HG03342 (cell line): ENCODE measurements around the gene LARP1.
"Not testable (repeated sequence)": the region's sequence is repeated elsewhere in the genome, so short reads cannot be mapped to it uniquely, and the experiment has no call there.

Experiments used
- ATAC-seq: cut with Tn5 transposase; IDR thresholded peaks from one replicate; pipeline ENCODE4 v1.9.1; 2021; ENCODE audit warnings: mild to moderate bottlenecking, moderate library complexity; ENCODE audit not compliant: unreplicated experiment

Gene LARP1

DNA sequence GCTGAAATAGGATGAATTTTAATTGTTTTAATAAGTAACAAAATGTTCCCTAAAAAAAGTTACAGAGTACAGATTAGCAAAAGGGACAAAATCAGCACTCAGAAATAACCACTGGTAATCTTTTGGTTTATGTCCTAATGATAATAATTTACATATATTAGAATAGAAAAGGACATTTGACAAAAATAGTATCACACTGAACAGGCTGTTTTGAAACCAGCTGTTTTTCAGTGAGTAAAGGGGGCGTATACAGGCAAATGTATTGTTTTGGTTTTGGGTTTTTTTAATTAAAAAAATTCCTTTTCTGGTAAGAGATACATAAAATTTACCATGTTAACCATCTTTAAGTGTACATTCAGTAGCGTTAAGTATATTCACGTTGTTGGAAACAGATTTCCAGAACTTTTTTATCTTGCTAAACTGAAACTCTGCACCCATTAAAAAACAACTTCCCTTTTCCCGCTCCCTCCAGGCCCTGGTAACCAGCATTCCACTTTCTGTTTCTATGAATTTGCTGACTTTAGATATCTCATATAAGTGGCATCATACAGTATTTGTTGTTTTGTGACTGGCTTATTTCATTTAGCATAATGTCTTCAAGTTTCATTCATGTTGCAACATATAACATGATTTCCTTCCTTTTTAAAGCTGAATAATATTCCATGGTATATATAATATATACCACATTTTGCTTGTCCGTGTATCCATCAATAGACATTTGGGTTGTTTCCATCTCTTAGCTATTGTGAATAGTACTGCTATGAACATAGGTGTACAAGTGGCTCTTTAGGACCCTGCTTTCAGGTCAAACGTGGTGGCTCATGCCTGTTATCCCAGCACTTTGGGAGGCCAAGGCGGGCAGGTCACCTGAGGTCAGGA, 20.6 kb upstream of the LARP1 start:
- ATAC-seq, result no peak

DNA sequence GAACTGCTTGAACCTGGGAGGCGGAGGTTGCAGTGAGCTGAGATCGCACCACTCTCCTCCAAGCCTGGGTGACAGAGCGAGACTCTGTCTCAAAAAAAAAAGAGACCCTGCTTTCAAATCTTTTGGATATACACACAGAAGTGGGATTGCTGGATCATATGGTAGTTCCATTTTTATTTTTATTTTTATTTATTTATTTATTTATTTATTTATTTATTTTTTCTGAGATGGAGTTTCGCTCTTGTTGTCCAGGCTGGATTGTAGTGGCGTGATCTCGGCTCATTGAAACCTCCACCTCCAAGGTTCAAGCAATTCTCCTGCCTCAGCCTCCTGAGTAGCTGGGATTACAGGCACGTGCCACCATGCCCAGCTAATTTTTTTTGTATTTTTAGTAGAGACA, 19.8 kb upstream of the LARP1 start:
- ATAC-seq, result not testable (repeated sequence)

DNA sequence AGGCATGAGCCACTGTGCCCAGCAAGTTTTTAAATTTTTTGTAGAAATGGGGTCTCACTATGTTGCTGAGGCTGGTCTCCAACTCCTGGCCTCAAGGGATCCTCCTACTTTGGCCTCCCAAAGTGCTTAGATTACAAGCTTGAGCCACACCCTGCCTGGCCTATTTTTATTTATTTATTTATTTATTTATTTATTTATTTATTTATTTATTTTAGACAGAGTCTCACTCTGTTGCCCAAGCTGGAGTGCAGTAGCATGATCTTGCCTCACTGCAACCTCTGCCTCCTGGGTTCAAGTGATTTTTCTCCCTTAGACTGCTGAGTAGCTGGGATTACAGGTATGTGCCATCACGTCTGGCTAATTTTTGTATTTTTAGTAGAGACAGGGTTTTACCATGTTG, 18.8 kb upstream of the LARP1 start:
- ATAC-seq, result not testable (repeated sequence)

DNA sequence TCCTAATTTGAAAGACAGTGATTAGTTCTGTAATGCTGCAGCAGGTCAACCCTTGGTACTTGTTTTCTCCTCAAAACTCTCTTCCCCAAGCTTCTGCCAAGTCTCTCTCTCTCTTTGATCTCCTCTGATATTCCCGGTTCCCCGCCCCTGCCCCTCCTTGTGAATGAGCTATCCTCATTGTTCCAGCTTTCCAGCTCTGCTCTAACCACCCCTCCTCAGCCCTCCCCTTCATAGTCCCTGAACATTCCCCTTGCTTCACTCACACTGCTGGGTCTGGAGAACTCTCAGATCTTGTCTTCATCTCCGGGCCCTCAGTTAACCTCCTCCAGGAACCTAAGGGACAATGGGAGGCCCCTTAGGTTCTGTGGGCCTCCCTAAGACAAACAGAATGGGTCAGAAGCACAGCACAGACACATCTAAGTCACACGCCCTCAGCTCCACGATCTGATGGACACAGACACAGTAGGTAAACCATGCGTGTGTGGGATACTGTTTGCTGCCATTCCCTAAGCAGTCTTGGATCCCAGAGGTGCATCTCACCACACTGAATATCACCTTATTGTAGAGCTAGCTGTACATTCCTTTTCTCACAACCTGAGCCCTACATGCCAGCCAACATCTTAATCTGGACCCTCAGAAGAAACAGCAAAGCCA, 17.4 kb upstream of the LARP1 start:
- ATAC-seq, result no peak

DNA sequence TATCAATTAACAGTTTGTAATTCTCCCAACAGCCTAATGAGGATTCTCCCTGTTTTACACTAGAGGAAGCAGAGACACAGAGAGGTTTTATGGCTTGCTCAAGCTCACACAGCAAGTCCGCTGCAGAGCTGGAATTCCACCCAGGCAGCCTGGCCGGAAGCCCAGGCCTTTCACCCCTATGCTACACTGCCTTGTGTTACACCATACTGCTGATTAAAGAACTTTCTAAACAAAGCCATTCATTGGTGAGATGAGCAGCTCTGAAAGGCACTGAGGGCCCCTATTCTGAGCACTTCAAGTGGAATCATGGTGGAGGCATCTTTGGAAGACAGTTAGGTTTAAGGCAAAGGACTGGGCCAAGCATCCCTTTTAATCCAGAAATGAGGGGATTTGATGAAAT, 14.7 kb upstream of the LARP1 start:
- no peak for ATAC-seq

DNA sequence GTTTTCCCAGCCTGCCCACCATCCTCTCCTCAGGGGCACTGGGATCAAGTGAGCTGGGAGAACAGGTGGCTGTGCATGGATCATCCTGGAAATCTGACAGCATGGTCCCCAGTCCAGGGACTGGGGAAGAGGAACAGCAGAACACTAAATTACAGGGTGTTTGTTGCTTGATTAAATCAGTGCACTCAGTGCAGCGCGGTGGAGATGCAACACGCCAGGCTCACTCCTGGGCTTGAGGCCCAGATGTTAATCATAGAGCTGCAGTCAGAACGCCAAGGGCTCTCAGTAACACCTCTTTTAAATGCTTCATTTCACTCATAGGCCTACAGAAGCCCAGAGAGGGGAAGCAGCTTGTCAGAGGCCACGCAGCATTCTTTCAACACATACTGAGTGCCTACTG, 14.2 kb upstream of the LARP1 start:
- ATAC-seq, result no peak

DNA sequence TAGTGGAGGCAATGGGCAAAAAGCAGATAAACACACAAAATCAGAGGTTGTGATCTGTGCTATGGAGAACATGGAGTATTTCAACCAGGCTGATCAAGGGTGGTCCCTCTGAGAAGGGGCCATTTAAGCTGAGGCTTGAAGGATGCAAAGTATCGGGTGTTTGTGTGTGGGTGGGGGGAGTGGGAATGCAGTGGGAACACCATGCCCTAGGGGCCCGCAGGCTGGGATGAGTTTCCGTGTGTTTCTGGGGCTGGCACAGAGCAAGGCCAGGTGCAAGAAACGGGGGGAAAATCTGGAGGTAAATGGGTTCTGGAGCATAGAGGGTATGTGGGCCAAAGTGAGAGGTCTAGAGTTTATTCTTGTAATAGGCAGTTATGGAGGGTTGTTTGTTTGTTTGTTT, 13.8 kb upstream of the LARP1 start:
- no peak for ATAC-seq

DNA sequence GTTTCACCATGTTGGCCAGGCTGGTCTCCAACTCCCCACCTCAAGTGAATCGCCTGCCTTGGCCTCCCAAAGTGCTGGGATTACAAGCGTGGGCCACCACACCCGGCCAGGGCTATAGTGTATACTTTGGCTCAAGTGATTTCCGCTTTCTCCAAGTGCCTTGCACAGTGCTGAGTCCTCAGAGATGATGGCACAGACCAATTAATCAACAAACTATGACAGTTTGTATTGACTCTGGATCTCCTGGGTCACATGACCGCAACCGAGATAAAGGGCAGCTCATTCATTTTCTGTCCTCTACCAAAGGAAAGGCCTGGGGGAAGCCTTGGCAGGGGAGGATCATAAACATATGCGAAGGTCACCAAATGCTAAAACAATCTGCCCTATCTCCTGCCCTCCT, 11.4 kb upstream of the LARP1 start:
- ATAC-seq, result no peak

DNA sequence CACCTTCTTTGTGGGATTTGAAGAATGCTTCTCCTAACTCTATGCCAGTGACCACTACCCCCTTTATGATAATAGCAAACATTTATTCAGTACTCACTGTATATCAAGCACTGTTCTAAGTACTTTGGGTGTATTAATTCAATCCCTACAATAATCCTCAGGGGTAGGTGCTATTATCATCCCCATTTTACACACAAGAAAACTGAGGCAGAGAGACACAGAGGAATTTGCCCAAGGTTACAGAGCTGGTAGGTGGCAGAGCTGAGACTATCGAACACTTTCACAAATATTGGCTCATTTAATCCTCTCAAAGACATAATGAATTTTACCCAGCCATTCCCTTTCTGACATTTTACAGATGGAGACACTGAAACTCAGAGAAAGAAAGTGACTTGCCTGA, 9.8 kb upstream of the LARP1 start:
- no peak for ATAC-seq

DNA sequence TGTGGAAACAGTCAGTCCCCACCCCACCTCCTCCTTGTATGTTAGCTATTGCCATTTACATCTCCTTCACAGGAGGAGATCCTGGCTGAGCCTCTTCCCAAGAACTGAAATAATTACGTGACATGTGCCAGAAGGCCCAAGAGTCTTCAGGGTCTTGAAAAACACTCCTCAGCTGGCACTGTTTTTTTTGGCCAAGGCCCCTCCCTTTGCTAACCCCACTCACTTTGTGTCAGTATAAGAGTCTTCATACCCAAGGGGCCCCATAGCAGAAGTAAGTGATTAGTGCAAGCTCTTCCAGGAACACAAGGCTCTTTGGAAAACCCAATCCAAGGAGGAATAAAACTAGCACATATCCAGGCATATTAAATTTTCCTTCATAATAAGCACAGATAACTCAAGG, 5.7 kb upstream of the LARP1 start:
- no peak for ATAC-seq

DNA sequence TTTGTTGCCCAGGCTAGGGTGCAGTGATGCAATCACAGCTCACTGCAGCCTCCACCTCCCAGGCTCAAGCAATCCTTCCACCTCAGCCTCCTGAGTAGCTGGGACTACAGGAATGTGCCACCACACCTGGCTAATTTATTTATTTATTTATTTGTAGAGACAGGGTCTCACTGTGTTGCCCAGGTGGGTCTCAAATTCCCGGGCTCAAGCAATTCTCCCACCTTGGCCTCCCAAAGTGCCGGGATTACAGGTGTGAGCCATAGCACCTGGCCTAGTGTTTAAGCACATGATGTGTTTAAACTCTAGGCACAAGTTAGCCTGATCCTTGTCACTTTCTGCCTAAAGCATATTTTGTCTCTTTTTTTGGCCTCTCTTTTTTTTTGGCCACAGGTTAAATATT, 4.5 kb upstream of the LARP1 start:
- ATAC-seq, result not testable (repeated sequence)

DNA sequence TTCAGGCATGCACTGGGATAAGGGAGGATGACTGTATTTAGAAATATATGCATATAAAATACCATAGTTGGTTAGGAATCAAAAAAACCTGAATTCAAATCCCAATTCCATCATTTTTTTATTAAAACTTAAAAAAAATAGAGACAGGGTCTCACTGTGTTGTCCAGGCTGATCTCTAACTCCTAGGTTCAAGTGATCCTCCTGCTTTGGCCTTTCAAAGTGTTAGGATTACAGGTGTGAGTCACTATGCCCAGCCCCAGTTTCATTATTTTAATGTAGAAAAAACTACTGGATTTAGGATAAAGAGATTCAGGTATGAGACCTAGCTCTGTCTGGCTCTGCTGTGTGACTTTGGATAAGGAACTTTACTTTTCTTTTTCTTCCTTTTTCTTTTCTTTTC, 3.3 kb upstream of the LARP1 start:
- no peak for ATAC-seq

DNA sequence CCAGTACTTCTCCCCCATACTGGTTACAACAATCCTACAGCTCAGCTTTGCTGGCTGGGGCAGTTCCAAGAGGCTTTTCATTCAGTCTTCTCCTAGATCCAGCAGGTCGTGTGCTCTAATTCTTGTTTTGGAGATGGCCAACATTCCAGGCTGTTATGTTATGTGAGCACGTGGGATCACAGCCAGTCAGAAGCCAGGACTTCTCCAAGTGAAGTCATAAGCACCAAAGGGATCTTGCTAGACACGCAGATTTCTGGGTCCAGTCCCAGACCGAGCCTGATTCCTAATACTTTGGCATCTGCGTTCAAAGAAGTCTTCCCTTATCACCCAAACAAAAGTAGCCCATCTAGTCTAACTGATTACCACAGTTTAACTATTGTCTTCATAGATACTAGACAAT, 1.4 kb upstream of the LARP1 start:
- ATAC-seq, result no peak

DNA sequence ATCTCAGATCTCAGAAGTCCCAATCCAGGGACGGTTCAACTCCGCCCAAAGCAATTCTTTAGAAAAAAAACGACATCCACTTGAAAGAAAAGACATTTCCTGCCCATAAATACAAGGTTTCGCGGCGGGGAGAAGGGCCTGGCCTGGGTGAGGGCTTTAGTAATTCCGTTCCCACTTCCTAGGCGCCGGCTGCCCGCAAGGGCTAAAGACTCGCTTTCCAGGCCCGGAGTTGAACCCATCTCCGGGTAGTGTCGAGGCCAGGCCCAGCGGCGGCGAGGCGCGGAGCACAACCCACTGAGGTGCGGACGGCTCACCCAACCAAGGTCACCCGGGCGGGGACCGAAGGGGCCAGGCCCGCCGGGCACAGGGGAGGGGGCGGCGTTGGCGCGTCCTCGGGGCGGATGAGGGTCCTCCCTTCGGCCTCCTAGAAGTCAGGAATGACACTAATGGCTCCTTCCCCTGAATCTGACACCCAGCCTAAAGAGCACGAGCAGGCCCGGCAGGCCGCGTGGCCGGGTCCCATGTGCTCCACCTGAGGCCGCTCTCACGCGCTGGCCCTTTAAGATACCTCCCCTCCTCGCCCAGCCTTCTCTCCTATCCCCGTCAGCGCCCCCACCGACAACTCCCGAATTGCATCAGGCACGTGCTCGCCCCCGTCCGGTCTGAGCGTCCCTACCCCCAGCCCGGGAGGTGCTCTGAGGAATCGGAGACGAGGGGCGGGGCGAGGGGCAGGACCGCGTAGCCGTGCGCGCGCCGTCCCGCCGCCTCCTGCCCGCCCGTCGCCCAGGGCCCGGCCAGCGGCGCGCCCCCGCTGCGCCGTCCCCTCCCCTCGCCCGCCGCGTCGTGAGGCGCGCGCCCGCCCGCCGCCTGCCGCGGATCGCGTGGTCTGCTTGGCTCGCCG, 467 bp upstream of the LARP1 start:
- peak; percentile 92 for ATAC-seq

DNA sequence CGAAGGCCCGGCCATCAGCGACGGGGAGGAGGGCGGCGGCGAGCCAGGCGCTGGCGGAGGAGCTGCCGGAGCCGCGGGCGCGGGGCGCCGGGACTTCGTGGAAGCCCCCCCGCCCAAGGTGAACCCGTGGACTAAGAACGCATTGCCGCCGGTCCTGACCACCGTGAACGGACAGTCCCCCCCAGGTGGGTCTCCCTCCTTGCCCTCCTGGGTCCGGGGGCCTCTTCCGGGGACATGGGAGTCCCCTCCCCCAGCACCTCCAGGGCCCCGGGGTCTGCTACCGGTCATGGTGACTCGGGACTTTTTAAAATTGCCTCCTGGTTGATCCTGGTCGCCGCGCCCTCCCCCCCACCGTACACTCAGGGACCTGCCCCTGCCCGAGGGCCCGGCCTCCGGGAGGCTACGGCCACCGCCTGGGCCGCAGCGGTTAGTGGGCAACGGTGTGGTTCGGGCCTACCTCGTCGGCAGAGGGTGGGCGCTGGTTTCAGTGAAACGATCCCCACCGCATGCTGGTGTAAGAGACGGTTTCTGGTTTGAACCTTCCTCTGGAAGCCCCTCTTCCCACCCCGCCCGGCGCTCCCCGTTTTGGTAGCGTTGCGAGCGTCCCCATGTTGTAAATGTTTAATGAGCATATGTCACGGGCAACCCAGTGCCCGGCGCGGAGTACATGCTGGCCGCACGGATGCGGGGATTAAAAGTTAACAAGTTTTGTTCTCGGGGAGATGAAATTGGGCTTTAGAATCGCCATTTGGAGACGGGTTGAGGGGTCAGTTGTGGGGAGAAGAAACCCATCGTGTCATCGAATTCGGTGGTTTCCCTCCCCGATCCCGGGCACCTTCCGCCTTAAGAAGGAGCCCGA, 1.1 kb downstream of the LARP1 start:
- no peak for ATAC-seq

DNA sequence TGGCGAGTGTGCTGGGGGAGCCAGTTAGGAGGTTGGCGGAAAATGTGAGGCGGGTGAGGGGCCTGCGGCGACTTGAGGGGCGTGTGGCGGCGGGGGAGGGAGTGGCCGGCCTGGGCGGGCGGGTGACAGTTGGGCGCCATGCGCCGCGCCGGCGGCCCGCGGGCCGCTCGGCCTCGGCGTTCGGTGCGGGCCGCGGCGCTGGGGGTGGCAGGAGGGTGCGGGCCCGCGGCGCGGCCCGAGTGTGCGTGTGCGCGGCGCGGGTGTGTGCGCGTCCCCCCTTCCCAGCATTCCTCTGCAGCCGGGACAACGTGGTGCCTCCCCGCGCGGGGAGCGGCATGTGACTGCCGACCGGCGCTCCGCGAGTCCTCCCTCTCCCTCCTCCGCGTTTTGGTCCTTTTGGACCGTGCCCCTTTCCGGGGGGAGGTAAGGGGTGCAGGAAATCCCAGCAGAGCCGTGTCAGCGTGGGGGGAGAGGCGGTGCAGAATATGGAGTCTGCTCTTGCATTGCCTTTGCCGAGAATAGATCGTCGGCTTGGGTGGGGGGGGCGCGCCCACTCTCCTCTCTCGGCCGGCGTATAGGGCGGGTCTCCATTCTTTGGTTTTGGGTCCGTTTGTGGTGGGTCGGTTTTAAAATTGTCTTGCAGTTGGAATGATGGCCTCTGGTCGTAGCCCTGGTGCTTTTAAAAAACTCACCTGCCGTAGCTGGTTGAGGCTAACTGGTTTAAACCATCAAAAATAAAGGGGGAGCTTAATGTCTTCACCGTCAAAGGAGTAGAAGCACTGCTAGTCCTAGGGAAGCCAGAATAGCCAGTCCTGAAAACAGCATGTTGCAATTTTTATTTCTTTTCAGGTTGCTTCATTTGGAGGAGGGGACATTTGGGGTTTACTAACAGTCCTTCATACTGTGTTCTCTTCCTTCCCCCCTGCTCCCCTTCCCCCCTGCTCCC, 2.0 kb downstream of the LARP1 start:
- ATAC-seq, result no peak

DNA sequence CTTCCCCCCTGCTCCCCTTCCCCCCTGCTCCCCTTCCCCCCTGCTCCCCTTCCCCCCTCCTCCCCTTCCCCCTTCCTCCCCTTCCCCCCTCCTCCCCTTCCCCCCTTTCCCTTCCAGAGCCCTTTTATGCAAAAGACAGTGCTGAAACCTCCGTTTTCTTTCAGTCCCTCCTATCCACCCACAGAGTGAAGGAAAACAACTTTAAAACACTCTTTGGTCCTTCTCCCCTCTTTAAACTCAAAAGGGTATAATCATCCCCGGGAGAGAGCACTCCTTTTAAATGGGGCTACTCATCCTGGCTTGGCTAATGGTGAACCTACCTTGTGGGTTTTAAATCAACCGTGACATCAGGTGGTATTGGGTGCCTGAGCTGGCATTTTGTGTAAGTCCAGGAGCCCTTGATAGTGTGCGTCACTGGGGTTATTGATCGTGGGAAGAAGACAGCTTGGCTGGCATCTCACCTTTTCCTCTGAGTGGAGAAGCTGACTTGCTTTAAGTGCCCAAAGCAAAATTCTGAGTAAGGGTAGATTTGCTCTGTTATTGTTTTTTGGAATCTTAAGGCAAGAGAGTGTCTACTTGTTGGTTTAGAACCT, 2.7 kb downstream of the LARP1 start:
- no peak for ATAC-seq

DNA sequence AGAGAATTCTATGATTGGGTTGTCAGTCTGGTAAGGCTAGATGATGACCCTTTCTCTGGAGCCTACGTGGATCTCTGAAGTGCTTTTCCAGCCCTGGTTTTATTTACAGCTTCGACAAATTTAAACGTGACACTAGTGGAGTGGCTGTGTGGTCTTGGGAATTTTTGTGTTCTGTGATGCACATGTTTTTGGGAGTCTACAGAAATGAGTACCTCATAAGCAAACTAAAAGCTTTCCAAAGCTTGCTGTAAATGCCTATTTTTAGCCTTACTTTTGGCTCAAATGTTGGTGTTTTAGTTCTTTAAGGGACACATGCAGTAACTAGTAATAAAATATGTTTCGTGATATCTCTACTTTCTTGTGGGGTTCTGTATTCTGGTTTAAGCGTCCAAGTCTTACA, 3.3 kb downstream of the LARP1 start:
- ATAC-seq, result no peak

DNA sequence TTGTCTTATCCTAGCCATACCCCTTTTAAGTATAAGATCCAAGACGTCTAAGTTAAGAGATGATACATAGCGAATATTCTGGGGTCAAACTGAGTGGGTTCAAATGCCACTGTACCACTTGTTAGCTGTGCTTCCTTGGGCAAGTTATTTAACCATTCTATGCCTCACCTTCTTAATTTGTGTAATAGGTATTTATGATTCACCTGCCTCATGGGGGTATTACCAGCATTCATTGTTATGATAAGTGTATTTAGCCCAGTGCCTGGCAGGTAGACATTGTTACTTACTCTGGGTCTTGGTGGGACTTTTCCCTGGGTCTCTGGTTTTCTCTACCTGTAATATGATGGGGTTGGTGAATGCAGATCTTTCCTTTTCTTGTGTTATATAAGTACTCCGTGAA, 3.8 kb downstream of the LARP1 start:
- no peak for ATAC-seq
